ENCODE data around the gene HMG20B.
A peak's percentile ranks its signal among the peaks of the same experiment; 100 is the strongest.
"Not testable (repeated sequence)": the region's sequence is repeated elsewhere in the genome, so short reads cannot be mapped to it uniquely, and the experiment has no call there.

Gene HMG20B

DNA sequence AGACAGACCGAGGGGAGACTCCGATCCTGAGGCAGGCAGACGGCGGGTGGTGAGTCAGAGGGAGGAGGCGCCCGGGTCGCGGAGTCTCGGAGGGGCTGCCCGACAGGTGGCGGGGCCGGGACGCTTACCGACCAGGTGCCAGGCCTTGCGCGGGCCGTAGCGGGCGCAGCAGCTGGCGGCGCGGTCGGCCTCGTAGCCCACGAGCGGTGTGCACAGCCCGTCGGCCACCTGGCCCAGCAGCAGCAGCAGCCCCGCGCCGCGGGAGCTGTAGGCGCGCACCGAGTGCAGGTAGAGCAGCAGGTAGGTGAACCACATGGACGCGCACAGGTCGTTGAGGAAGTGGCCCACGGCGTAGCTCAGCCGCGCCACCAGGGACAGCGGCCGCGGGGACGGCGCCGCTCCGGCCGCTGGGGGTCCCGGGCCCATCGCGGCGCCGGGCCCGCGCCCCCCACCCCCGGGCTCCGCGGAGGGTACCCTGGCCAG is 15.7 kb upstream of the HMG20B start:
- peak; percentile 75 to 77 for DNase-seq

DNA sequence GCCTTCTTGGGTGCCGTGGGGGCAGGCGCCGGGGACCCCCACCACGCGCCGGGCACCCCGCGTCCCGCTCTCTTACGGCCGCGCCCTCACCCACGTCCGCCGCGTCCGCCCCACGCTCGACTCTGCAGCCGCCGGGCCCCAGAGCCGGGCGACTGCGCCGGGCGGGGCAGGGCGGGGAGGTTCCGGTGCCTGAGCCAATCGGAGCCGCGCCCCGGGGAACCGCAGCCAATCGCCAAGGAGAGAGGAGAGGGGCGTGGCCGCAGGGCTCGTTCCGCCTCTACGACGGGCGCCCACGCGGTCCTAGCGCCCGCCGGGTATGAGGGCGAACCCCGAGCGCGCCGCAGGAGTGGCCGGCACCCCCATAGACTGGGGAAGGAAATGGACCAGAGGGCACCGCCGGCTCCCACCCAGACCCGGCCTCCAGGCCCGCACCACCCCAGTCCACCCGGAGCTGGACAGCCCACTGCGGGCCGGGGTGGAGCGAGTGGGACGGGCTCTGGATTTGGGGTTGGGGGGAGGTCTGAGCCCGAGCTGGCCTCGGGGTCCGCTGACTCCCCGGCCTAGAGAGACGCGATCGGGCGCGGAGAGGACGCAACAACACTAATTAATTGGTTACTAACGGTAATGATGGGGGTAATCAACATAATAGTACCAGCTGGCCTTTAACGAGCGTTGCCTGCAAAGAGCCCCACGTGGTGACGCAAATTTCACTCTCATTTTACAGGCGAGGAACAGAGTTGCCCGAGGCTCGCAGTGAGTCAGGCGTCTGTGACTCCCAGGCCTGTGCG is 15.1 kb upstream of the HMG20B start, which contains the start of gene MFSD12:
Gene MFSD12 (minus strand): TSS at position 126 of the 788 bp plus-strand sequence. CDS start 183 bp downstream, outside the sequence.
- DNase-seq, result peak; percentile 93 to 96

GRCh38 chr19:3563709-3564524 is 8.8 kb upstream of the HMG20B start:
- DNase-seq, result no peak

GRCh38 chr19:3565139-3565538 is 7.6 kb upstream of the HMG20B start:
- DNase-seq, result no peak

DNA sequence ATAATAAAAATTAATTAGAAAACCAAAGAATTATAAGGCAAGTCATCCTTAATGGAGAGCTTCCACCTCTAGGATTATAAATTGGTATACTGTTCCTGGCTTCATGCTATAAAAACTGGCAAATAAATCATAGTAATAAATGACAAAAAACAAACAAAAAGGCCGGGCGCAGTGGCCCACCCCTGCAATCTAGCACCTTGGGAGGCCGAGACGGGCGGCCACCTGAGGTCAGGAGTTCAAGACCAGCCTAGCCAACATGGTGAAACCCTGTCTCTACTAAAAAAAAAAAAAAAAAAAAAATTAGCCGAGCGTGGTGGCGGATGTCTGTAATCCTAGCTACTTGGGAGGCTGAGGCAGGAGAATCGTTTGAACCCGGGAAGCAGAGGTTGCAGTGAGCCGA is 2.7 kb upstream of the HMG20B start:
- DNase-seq, result not testable (repeated sequence)

DNA sequence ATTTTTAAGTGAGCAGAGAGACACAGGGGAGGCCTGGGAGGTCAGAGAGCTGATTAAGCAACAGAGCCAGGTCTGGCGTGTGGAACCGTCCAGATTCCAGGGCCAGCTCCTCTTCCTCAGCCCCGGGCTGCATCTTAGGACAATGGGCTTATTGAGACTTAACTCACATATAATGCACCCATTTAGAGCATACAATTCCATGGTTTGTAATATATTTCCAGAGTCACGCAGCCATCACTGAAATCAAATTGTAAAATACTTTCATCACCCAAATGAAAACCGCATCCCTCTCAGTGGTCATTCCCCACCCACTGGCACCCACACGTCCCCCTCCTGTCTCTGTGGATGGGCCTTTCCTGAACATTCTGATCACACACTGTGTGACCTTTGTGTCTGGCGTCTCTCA is 2.1 kb upstream of the HMG20B start:
- DNase-seq, result no peak

- DNase-seq, result peak; percentile 99 to 100
These were observed 451 bp upstream of the HMG20B start for GRCh38 chr19:3572132-3572854.

GRCh38 chr19:3573162-3573857 is 566 bp downstream of the HMG20B start:
- no peak for DNase-seq

DNA sequence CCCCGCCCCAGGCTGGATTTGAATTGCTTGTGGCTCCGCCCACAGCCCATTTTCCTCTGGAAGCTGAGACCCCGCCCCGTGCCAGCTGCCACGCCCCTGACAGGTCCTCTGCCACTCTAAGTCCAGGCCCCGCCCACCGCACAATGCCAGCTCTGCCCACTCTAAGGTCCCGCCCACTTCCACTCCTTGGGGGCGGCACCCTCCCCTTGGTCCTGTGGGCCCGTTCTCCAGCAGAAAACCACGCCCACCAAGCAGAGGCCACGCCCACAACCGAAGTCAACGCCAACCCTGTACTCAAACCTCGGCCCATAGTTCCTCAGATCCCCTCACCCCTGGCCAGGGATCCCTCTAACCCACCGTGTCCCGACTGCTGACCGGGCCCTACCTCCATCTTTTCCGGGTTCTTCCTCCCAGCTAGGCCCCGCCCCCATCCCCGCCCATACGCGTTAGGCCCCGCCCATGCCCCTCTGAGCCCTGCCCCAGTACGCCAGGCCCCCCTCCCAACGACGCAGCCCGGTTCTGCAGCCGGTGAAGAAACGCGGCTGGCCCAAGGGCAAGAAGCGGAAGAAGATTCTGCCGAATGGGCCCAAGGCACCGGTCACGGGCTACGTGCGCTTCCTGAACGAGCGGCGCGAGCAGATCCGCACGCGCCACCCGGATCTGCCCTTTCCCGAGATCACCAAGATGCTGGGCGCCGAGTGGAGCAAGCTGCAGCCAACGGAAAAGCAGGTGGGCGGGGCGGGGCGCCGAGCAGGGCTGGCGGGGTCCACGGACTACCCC is 1.3 kb downstream of the HMG20B start:
- peak; percentile 73 to 83 for DNase-seq

- no peak for DNase-seq
These were observed 2.6 kb downstream of the HMG20B start for GRCh38 chr19:3575260-3575741.

DNA sequence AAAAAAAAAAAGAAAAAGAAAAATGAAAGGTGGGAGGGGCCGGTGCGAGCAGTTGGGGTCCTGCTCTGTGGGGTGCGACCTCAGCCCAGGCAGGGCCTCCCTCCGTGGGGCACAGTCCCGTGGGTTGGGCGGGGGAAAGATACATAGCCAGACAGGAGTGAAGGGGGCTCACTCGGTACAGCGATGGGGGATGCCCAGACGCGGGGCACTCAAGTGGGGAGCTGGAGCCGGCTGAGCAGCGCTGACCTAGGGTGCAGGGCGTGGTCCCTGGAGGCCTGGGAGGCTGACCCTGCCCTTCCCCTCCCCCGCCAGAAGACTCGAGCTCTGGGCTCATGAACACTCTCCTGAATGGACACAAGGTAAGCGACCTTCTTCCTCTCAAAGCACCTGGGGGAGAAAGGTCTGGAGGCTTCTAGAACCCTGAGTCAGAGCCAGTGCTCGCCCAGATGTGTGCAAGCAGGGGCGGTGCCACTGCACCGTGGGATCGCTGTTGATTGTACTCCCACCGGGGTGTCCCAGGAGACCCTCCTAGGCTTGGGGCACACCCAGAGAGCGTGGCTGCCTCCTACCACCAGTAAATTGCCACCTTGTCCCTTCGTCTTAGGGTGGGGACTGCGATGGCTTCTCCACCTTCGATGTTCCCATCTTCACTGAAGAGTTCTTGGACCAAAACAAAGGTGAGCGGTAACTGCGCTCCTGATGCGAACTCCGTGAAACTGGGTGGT is 3.4 kb downstream of the HMG20B start:
- no peak for DNase-seq

- DNase-seq, result no peak
These were observed 4.1 kb downstream of the HMG20B start for GRCh38 chr19:3576696-3577443.

DNA sequence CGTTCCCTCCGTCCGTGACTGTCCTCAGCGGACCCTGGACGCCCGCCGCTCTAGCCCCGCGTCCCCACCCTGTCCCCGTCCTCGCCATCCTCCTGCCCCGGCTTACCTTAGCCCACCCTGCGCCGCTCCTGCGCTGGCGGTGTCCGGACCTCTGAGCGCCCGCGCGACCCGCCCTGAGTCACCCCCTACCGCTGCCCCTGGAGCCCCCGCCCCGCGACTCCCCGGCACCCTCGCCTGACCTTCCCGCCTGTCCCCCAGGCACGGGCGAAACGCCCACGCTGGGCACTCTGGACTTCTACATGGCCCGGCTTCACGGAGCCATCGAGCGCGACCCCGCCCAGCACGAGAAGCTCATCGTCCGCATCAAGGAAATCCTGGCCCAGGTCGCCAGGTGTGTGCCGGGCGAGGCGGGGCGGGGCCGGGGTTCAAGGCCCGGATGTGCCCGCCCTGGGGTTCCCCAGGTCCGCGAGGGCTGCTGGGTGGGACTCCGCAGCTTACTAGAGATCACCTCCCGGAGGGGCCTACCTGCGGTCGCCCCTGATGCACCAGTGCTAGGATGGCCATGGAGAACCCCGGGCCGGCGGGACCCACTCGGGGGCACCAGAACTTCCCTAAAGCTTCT is 5.1 kb downstream of the HMG20B start:
- DNase-seq, result no peak

GRCh38 chr19:3578390-3578789 is 5.6 kb downstream of the HMG20B start:
- DNase-seq, result no peak

DNA sequence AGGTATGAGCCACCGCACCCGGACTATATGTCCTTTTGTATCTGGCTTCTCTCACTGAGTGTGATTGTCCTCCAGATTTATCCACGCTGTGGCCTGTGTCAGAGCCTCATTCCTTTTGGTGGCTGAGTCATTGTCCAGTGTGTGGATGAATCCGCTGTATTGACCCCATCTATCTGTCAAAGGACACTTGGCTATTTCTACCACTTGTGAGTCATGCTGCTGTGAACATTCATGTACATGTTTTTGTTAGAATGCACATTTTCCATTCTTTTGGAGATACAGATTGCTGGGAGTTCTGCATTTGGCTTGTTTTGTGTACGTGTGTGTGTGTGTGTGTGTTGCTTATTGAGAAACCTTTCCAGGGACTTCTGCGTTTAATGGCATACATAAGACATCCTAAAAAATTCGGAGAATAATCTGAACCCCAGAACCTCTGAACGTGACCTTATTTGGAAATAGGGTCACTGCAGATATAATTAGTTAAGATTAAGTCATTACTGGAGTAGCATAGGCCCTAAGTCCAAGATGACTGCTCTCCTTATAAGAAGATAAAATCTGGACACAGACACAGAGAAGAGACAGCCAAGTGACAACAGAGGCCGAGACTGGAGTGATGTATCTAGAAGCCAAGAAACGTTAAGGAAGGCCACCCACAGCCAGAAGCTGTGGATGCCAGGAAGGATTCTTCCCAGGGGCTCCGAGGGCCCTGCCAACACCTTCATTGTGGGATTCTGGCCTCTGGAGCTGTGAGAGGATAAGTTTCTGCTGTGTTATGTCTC is 7.6 kb downstream of the HMG20B start:
- DNase-seq, result no peak

GRCh38 chr19:3581792-3582191 is 9.0 kb downstream of the HMG20B start:
- not testable (repeated sequence) for DNase-seq

DNA sequence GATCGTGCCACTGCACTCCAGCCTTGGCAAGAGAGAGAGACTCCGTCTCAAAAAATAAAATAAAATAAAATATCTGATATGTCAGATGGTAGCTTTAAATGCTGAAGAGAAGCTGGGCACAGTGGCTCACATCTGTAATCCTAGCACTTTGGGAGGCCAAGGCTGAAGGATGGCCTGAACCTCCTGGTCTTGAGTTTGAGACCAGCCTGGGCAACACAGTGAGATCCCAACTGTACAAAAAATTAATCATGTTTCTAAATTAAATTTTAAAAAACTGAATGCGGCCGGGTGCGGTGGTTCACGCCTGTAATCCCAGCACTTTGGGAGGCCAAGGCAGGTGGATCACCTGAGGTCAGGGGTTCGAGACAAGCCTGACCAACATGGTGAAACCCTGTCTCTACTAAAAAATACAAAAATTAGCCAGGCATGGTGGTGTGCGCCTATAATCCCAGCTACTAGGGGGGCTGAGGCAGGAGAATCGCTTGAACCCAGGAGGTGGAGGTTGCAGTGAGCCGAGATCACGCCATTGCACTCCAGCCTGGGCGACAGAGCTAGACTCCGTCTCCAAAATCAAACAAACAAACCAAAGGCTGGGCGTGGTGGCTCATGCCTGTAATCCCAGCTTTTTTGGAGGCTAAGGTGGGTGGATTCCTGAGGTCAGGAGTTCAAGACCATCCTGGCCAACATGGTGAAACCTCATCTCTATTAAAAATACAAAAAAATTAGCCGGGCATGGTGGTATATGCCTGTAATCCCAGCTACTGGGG is 11.5 kb downstream of the HMG20B start:
- DNase-seq, result not testable (repeated sequence)
